Nasal cavity respiratory epithelium epithelial cell of viscerocranial mucosa (primary cell): ENCODE measurements around the gene HGF. TPM values are rescaled to one million over a fixed set of nuclear protein-coding genes. Genes with fewer than 3 reads are reported as not detected.

Experiments
- total RNA-seq: library from RNA; depleted of rRNA; stranded (reverse); fragments of >200 nt; gene quantifications from 2 replicates; pipeline ENCODE4 v1.2.3, GENCODE V29; 2014

Gene HGF
- not detected in 2 replicates for total RNA-seq

GRCh38 chr7:81769891-81770727 is at the start of gene HGF:
HGF (minus strand) TSS chr7:81770047; CDS start chr7:81769971, 76 bp downstream.

